ENCODE results near the gene CMBL.
"Not testable (repeated sequence)": the region's sequence is repeated elsewhere in the genome, so short reads cannot be mapped to it uniquely, and the experiment has no call there.

Gene CMBL

GRCh38 chr5:10283927-10284635 lies 23.6 kb downstream of the CMBL start:
- peak; percentile 76 for DNase-seq

- no peak for DNase-seq
Measured at GRCh38 chr5:10279925-10280720, 27.6 kb downstream of the CMBL start.

GRCh38 chr5:10279328-10279727 lies 28.4 kb downstream of the CMBL start:
- DNase-seq: no peak

- no peak for DNase-seq
Measured at GRCh38 chr5:10278658-10279279, 28.9 kb downstream of the CMBL start.

GRCh38 chr5:10277773-10278630 lies 29.7 kb downstream of the CMBL start:
- no peak for DNase-seq

- no peak for DNase-seq
Measured at GRCh38 chr5:10276691-10277090, 31.0 kb downstream of the CMBL start.

- no peak for DNase-seq
Measured at GRCh38 chr5:10275991-10276390, 31.7 kb downstream of the CMBL start.

GRCh38 chr5:10275460-10275859 lies 32.2 kb downstream of the CMBL start:
- DNase-seq: no peak

- DNase-seq: not testable (repeated sequence)
Measured at GRCh38 chr5:10272875-10273209, 34.9 kb downstream of the CMBL start.

GRCh38 chr5:10272053-10272874 lies 35.4 kb downstream of the CMBL start:
- no peak for DNase-seq

GRCh38 chr5:10268100-10268499 lies 39.6 kb downstream of the CMBL start:
- no peak for DNase-seq

GRCh38 chr5:10266839-10267238 lies 40.9 kb downstream of the CMBL start:
- no peak for DNase-seq

GRCh38 chr5:10266137-10266536 lies 41.6 kb downstream of the CMBL start:
- no peak for DNase-seq

GRCh38 chr5:10265245-10266109 lies 42.2 kb downstream of the CMBL start:
- no peak for DNase-seq

- DNase-seq: no peak
Measured at GRCh38 chr5:10264604-10265003, 43.1 kb downstream of the CMBL start.

GRCh38 chr5:10262995-10263394 lies 44.7 kb downstream of the CMBL start:
- DNase-seq: no peak

- no peak for DNase-seq
Measured at GRCh38 chr5:10262121-10262774, 45.5 kb downstream of the CMBL start.

GRCh38 chr5:10261065-10261464 lies 46.6 kb downstream of the CMBL start:
- DNase-seq: no peak

GRCh38 chr5:10259899-10260298 lies 47.8 kb downstream of the CMBL start:
- no peak for DNase-seq

- DNase-seq: no peak
Measured at GRCh38 chr5:10257870-10258269, 49.8 kb downstream of the CMBL start.

GRCh38 chr5:10254686-10255085 lies 53.0 kb downstream of the CMBL start:
- DNase-seq: no peak

Data from RPMI8226 (cell line).